IPS-18c (cell line): Measurements from ENCODE around the gene FMN2.
A peak's percentile ranks its signal among the peaks of the same experiment; 100 is the strongest.

Experiments
- H3K4me3 ChIP-seq: 2 replicates; pipeline ENCODE4 v1.7.0; 2013; ENCODE audit warnings: low read depth, mild to moderate bottlenecking, low read length, moderate library complexity; ENCODE audit not compliant: insufficient read depth
- H3K9me3 ChIP-seq: one replicate; pipeline ENCODE4 v1.6.1; 2013; ENCODE audit warnings: mild to moderate bottlenecking, low read length, moderate library complexity; ENCODE audit not compliant: control insufficient read depth, insufficient read depth

The FMN2 gene

GRCh38 chr1:240092301-240093119, 827 bp downstream of the FMN2 start:
- Histone ChIP-seq H3K4me3 (peak overlapping the region; percentile 77), H3K9me3 (no peaks in the 10 kb centered on the region)

GRCh38 chr1:240093120-240093961, 1.7 kb downstream of the FMN2 start:
- peak overlapping the region; percentile 77 for H3K4me3 ChIP-seq

GRCh38 chr1:240094041-240094722, 2.5 kb downstream of the FMN2 start:
- no peak overlapping the region; the same call in 1 of the 2 replicates for H3K4me3 ChIP-seq
- no peaks in the 10 kb centered on the region for H3K9me3 ChIP-seq

More at GRCh38 chr1:240093120-240093961, 1.7 kb downstream of the FMN2 start:
- H3K9me3 ChIP-seq, result no peaks in the 10 kb centered on the region

- no peak overlapping the region for H3K4me3 ChIP-seq
- no peaks in the 10 kb centered on the region for H3K9me3 ChIP-seq
Measured at GRCh38 chr1:240096974-240097373, 5.3 kb downstream of the FMN2 start.

- no peaks in the 10 kb centered on the region for H3K9me3 ChIP-seq
Measured at GRCh38 chr1:240098534-240098933, 6.9 kb downstream of the FMN2 start.

GRCh38 chr1:240099329-240099728, 7.6 kb downstream of the FMN2 start:
- Histone ChIP-seq H3K9me3 (no peaks in the 10 kb centered on the region), H3K4me3 (no peak overlapping the region)

More at GRCh38 chr1:240098534-240098933, 6.9 kb downstream of the FMN2 start:
- no peak overlapping the region for H3K4me3 ChIP-seq

GRCh38 chr1:240099748-240100147, 8.1 kb downstream of the FMN2 start:
- Histone ChIP-seq H3K4me3 (no peak overlapping the region), H3K9me3 (no peaks in the 10 kb centered on the region)

GRCh38 chr1:240100371-240100934, 8.8 kb downstream of the FMN2 start:
- Histone ChIP-seq H3K9me3 (no peaks in the 10 kb centered on the region), H3K4me3 (no peak overlapping the region)

- no peaks in the 10 kb centered on the region for H3K9me3 ChIP-seq
- no peak overlapping the region for H3K4me3 ChIP-seq
Measured at GRCh38 chr1:240101306-240101705, 9.6 kb downstream of the FMN2 start.

GRCh38 chr1:240101737-240102136, 10.1 kb downstream of the FMN2 start:
- no peaks in the 10 kb centered on the region for H3K9me3 ChIP-seq
- no peak overlapping the region for H3K4me3 ChIP-seq

GRCh38 chr1:240104672-240105071, 13.0 kb downstream of the FMN2 start:
- H3K9me3 ChIP-seq, result no peaks in the 10 kb centered on the region
- no peak overlapping the region for H3K4me3 ChIP-seq

GRCh38 chr1:240107058-240107684, 15.5 kb downstream of the FMN2 start:
- no peaks in the 10 kb centered on the region for H3K9me3 ChIP-seq
- H3K4me3 ChIP-seq, result no peak overlapping the region

GRCh38 chr1:240109130-240109529, 17.4 kb downstream of the FMN2 start:
- no peaks in the 10 kb centered on the region for H3K9me3 ChIP-seq

GRCh38 chr1:240109920-240110636, 18.4 kb downstream of the FMN2 start:
- Histone ChIP-seq H3K9me3 (no peaks in the 10 kb centered on the region), H3K4me3 (no peak overlapping the region)

More at GRCh38 chr1:240109130-240109529, 17.4 kb downstream of the FMN2 start:
- no peak overlapping the region for H3K4me3 ChIP-seq

GRCh38 chr1:240111558-240111957, 19.9 kb downstream of the FMN2 start:
- no peaks in the 10 kb centered on the region for H3K9me3 ChIP-seq
- H3K4me3 ChIP-seq, result no peak overlapping the region

- no peak overlapping the region for H3K4me3 ChIP-seq
- H3K9me3 ChIP-seq, result no peaks in the 10 kb centered on the region
Measured at GRCh38 chr1:240114222-240114621, 22.5 kb downstream of the FMN2 start.
